ENCODE measurements around the gene RAD1. TPM values are rescaled to one million over a fixed set of nuclear protein-coding genes. Genes with fewer than 3 reads are reported as not detected.
A peak's percentile ranks its signal among the peaks of the same experiment; 100 is the strongest.

RAD1 gene
- total and polyA plus RNA-seq, 2 of the 8 experiments (the other 6 are each of a cell fraction or from before 2014, with no cell fraction given), result 15.1 to 37.3 TPM

DNA sequence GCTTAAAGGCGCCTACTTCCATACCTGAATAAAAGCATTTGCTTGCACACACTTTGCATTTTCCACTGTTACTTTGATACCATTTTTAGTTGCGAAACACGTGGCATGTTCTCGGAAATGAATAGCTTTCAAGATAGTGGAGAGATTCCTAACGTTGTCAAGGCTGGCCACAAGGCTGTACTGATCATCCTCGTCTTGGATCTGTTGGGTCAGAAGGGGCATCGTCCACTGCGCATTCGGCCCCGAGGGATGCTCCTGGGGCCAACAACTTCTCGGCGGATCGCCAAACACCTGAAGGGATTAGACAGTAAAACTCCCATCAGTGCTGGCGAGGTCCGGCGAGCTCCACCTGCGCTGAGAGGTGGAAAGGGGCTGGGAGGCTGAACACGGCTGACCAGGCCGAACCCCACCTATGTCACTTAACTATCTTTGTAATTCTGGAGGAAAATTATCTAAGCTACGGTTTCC, 599 bp downstream of the RAD1 start:
- no peak overlapping the region for H3K4ac ChIP-seq (replicated peaks; ENCODE audit: insufficient read length, low read depth, low read length)
- H3K56ac ChIP-seq (replicated peaks; ENCODE audit: insufficient read length, low read depth, low read length), result no peak overlapping the region
- peak overlapping the region; percentile 69; the same call in 1 of the 2 replicates for H4K8ac ChIP-seq (ENCODE audit: extremely low read depth, insufficient read depth, low read length)
- no peak overlapping the region for H2BK20ac ChIP-seq (ENCODE audit: low read length)
- DNase-seq (ENCODE audit: low read depth in 1 of 2, low spot score in 2 of 2) (peak in 1 of 2 experiments; percentile 54), FAIRE-seq (no peak)
- no peak overlapping the region for H3K14ac ChIP-seq (ENCODE audit: insufficient read length)
- TF ChIP-seq KDM4A (IDR thresholded peaks at IDR 0.05; ENCODE audit: low read depth, low read length, severe bottlenecking) (peak; percentile 11), KDM1A (IDR thresholded peaks at IDR 0.05; ENCODE audit: borderline replicate concordance, low read length) (no peak), MAX (IDR thresholded peaks at IDR 0.05) (peak; percentile 12; the same call in 1 of the 2 replicates), ZNF274 (IDR thresholded peaks at IDR 0.05; ENCODE audit: borderline replicate concordance, extremely low read depth, low read length) (no peak)
- 4% methylated on average over 20 of the region's 20 CpGs; no CpG with 5 or more reads in 1 of the 2 experiments for WGBS, 2 experiments (ENCODE audit: extremely low coverage in 1 of 2, insufficient coverage in 1 of 2, insufficient read length in 1 of 2, insufficient replicate concordance in 2 of 2, low coverage in 1 of 2, low lambda C conversion rate in 2 of 2, missing lambda C conversion rate in 1 of 2)
- no peaks in the 10 kb centered on the region for H3K27me3 ChIP-seq (replicated peaks in 1 of 4; ENCODE audit: control insufficient read depth in 3 of 4, extremely low read depth in 1 of 4, insufficient read depth in 3 of 4, low read length in 3 of 4)
- no peak overlapping the region for H2BK15ac ChIP-seq (ENCODE audit: low read length)
- H2BK120ac ChIP-seq (replicated peaks; ENCODE audit: low read depth, low read length), result no peak overlapping the region
- no peak overlapping the region for H2AK5ac ChIP-seq (ENCODE audit: low read depth, low read length)
- peaks cover 10% of the 10 kb centered on the region; the same call in 1 of the 2 replicates for H3K23me2 ChIP-seq (ENCODE audit: low read depth, low read length)
- CTCF ChIA-PET (ENCODE audit: partially characterized antibody), result interaction anchor here (0.8 to 3.9 kb wide), 5 partner anchors 10 to 440 kb away, joined by 3 to 24 read pairs (median 8); no protein-coding TSS in a partner anchor
- peak overlapping the region; percentile 13 for H4K5ac ChIP-seq (ENCODE audit: insufficient read length, low read depth, low read length)
- H2BK12ac ChIP-seq (ENCODE audit: low read depth, low read length), result no peak overlapping the region
- H3K36me3 ChIP-seq (ENCODE audit: control insufficient read depth in 2 of 4, insufficient read depth in 4 of 4, low read length in 3 of 4), result peaks cover 7 to 41% (median 21%) of the 10 kb centered on the region in 4 experiments
- H3K4me2 ChIP-seq (ENCODE audit: insufficient read depth in 1 of 2, low read depth in 2 of 2, low read length in 2 of 2), result peak overlapping the region; percentile 80 to 84
- peaks cover 0 to 3% (median under 1%) of the 10 kb centered on the region in 4 experiments; a peak in 1 of 7 replicates for H3K4me1 ChIP-seq (replicated peaks in 1 of 4; ENCODE audit: control insufficient read depth in 3 of 4, insufficient read depth in 4 of 4, low read length in 3 of 4)
- peak overlapping the region in 3 of 4 experiments; percentile 90 to 98 (median 98); a peak in 6 of 7 replicates for H3K9ac ChIP-seq (replicated peaks in 1 of 4; ENCODE audit: extremely low read depth in 1 of 4, low read depth in 3 of 4, low read length in 3 of 4)
- H4K91ac ChIP-seq (replicated peaks; ENCODE audit: insufficient read length, low read length), result no peak overlapping the region
- H4K20me1 ChIP-seq (replicated peaks in 1 of 2; ENCODE audit: control insufficient read depth in 1 of 2, insufficient read depth in 2 of 2, low read length in 2 of 2), result peaks cover 1 to 3% of the 10 kb centered on the region in 2 experiments
- no peak overlapping the region for H3K23ac ChIP-seq (ENCODE audit: insufficient read length)
- peak overlapping the region; percentile 95 for H3K27ac ChIP-seq (ENCODE audit: low read depth, low read length)
- no peaks in the 10 kb centered on the region for H3K79me1 ChIP-seq (ENCODE audit: low read depth, low read length)
- peak overlapping the region; percentile 71; the same call in 1 of the 2 replicates for H2BK5ac ChIP-seq (ENCODE audit: low read depth, low read length)
- no peak overlapping the region for H3K18ac ChIP-seq (ENCODE audit: extremely low read depth, low read length)
- no peaks in the 10 kb centered on the region for H3K9me3 ChIP-seq (ENCODE audit: insufficient read depth in 2 of 2, low read depth in 1 of 2, low read length in 1 of 2)
- peaks cover 26 to 63% of the 10 kb centered on the region in 2 experiments for H3K79me2 ChIP-seq (ENCODE audit: control insufficient read depth in 1 of 2, insufficient read depth in 2 of 2, low read length in 2 of 2)
- 0 out of 2 replicates have a peak overlapping the region, but pooled peaks have one; percentile 4 for H2AFZ ChIP-seq (ENCODE audit: low read length)
- POLR2A ChIA-PET (ENCODE audit: partially characterized antibody), result interaction anchor here (0.7 to 5.1 kb wide), 21 partner anchors 10 to 1374 kb away, joined by 3 to 52 read pairs (median 3); partner anchors contain the start of genes DNAJC21, RAI14 and TTC23L
- peak overlapping the region; percentile 86 to 100 (median 96) for H3K4me3 ChIP-seq (ENCODE audit: extremely low read depth in 1 of 4, insufficient read depth in 2 of 4, low read depth in 3 of 4, low read length in 4 of 4)

Data from H1 (cell line).